GM04504 (cell line): Measurements from ENCODE around the gene PLEKHA6.

ENCODE experiments used
- DNase-seq: peaks from one replicate; pipeline ENCODE4 v3.0.0-alpha.2; 2012; ENCODE audit warnings: low read depth

Gene PLEKHA6

GRCh38 chr1:204359474-204360255, at the start of gene PLEKHA6:
Gene PLEKHA6, minus strand, starts transcription at chr1:204359929. Its CDS starts 86,202 bp downstream, at chr1:204273727.
- peak; percentile 13 for DNase-seq

- DNase-seq, result no peak
Observed at GRCh38 chr1:204409123-204409522, 49.4 kb upstream of the PLEKHA6 start.

GRCh38 chr1:204408602-204409001, 48.9 kb upstream of the PLEKHA6 start:
- DNase-seq, result no peak

- no peak for DNase-seq
Observed at GRCh38 chr1:204408074-204408507, 48.4 kb upstream of the PLEKHA6 start.

GRCh38 chr1:204407295-204407971, 47.7 kb upstream of the PLEKHA6 start:
- no peak for DNase-seq

GRCh38 chr1:204406621-204407020, 46.9 kb upstream of the PLEKHA6 start:
- no peak for DNase-seq

GRCh38 chr1:204405988-204406387, 46.3 kb upstream of the PLEKHA6 start:
- DNase-seq, result no peak

- no peak for DNase-seq
Observed at GRCh38 chr1:204404629-204405028, 44.9 kb upstream of the PLEKHA6 start.

GRCh38 chr1:204402391-204402790, 42.7 kb upstream of the PLEKHA6 start:
- DNase-seq, result no peak

GRCh38 chr1:204401730-204402129, 42.0 kb upstream of the PLEKHA6 start:
- DNase-seq, result no peak

GRCh38 chr1:204400882-204401510, 41.3 kb upstream of the PLEKHA6 start:
- no peak for DNase-seq

- peak; percentile 25 for DNase-seq
Observed at GRCh38 chr1:204398197-204399125, 38.7 kb upstream of the PLEKHA6 start.

GRCh38 chr1:204396015-204396583, 36.4 kb upstream of the PLEKHA6 start:
- DNase-seq, result no peak

- DNase-seq, result no peak
Observed at GRCh38 chr1:204391629-204392028, 31.9 kb upstream of the PLEKHA6 start.

- DNase-seq, result no peak
Observed at GRCh38 chr1:204390751-204391466, 31.2 kb upstream of the PLEKHA6 start.

GRCh38 chr1:204385727-204386126, 26.0 kb upstream of the PLEKHA6 start:
- no peak for DNase-seq

GRCh38 chr1:204384636-204385352, 25.1 kb upstream of the PLEKHA6 start:
- DNase-seq, result peak; percentile 54

- DNase-seq, result no peak
Observed at GRCh38 chr1:204383163-204383904, 23.6 kb upstream of the PLEKHA6 start.

GRCh38 chr1:204382714-204383083, 23.0 kb upstream of the PLEKHA6 start:
- no peak for DNase-seq
